NCI-H524 treated with DMSO at 0.1 percent for 48 hours (cell line): Measurements from ENCODE around the gene PYGB.
A peak's percentile ranks its signal among the peaks of the same experiment; 100 is the strongest.

Source experiments
- DNase-seq: peaks from one replicate; lab custom pipeline; 2025; lab: John Stamatoyannopoulos, UW

The PYGB gene

GRCh38 chr20:25271486-25272222 is 23.8 kb downstream of the PYGB start:
- no peak for DNase-seq

GRCh38 chr20:25272223-25273000 is 24.5 kb downstream of the PYGB start:
- DNase-seq: no peak

GRCh38 chr20:25273046-25273445 is 25.2 kb downstream of the PYGB start:
- DNase-seq: no peak

- peak; percentile 88 for DNase-seq
Measured at GRCh38 chr20:25273541-25274358, 25.9 kb downstream of the PYGB start.

GRCh38 chr20:25274481-25274880 is 26.6 kb downstream of the PYGB start:
- no peak for DNase-seq

GRCh38 chr20:25274891-25275812 is 27.3 kb downstream of the PYGB start:
- DNase-seq: no peak

GRCh38 chr20:25275813-25276532 is 28.1 kb downstream of the PYGB start:
- no peak for DNase-seq

GRCh38 chr20:25276533-25277050 is 28.7 kb downstream of the PYGB start:
- no peak for DNase-seq

GRCh38 chr20:25277051-25277801 is 29.3 kb downstream of the PYGB start:
- no peak for DNase-seq

GRCh38 chr20:25277941-25278521 is 30.1 kb downstream of the PYGB start:
- no peak for DNase-seq

- no peak for DNase-seq
Measured at GRCh38 chr20:25278636-25279361, 30.9 kb downstream of the PYGB start.

- DNase-seq: no peak
Measured at GRCh38 chr20:25279403-25279802, 31.5 kb downstream of the PYGB start.

- DNase-seq: no peak
Measured at GRCh38 chr20:25280051-25280573, 32.2 kb downstream of the PYGB start.

GRCh38 chr20:25280574-25281535 is 33.0 kb downstream of the PYGB start:
- no peak for DNase-seq

- DNase-seq: no peak
Measured at GRCh38 chr20:25281541-25281991, 33.7 kb downstream of the PYGB start.

- DNase-seq: no peak
Measured at GRCh38 chr20:25282034-25282781, 34.3 kb downstream of the PYGB start.
